IPS DF 4.7 (cell line): ENCODE measurements around the gene ATXN7L3B.

Experiments used
- DNase-seq: peaks from one replicate; pipeline ENCODE4 v3.0.0-alpha.2; 2013; ENCODE audit warnings: low spot score; ENCODE audit errors: extremely low read depth

The ATXN7L3B gene

GRCh38 chr12:74551291-74551690 lies 13.7 kb downstream of the ATXN7L3B start:
- DNase-seq = no peak

GRCh38 chr12:74552201-74552600 lies 14.6 kb downstream of the ATXN7L3B start:
- no peak for DNase-seq

- DNase-seq = no peak
Observed at GRCh38 chr12:74559728-74560127, 22.1 kb downstream of the ATXN7L3B start.

GRCh38 chr12:74563927-74564326 lies 26.3 kb downstream of the ATXN7L3B start:
- DNase-seq = no peak

GRCh38 chr12:74578486-74578885 lies 40.9 kb downstream of the ATXN7L3B start:
- DNase-seq = no peak

GRCh38 chr12:74579446-74579845 lies 41.8 kb downstream of the ATXN7L3B start:
- DNase-seq = no peak

- DNase-seq = no peak
Observed at GRCh38 chr12:74579981-74580380, 42.3 kb downstream of the ATXN7L3B start.

- no peak for DNase-seq
Observed at GRCh38 chr12:74581439-74581838, 43.8 kb downstream of the ATXN7L3B start.

- DNase-seq = no peak
Observed at GRCh38 chr12:74584483-74585062, 46.9 kb downstream of the ATXN7L3B start.

GRCh38 chr12:74586251-74586650 lies 48.6 kb downstream of the ATXN7L3B start:
- no peak for DNase-seq
